Kidney epithelial cell (primary cell): ENCODE data around the gene KIAA0930. TPM values are rescaled to one million over a fixed set of nuclear protein-coding genes. Genes with fewer than 3 reads are reported as not detected.

Source experiments
- DNase-seq: peaks from one replicate; pipeline ENCODE4 v3.0.0-alpha.2; 2010; ENCODE audit warnings: low read depth
- H3K27me3 ChIP-seq: 2 replicates; pipeline ENCODE4 v1.6.0; 2011; ENCODE audit warnings: low read length; ENCODE audit not compliant: control insufficient read depth, insufficient read depth
- H3K36me3 ChIP-seq: 2 replicates; pipeline ENCODE4 v1.5.1; 2011; ENCODE audit warnings: low read length; ENCODE audit not compliant: control insufficient read depth, insufficient read depth
- H3K4me3 ChIP-seq: 2 replicates; pipeline ENCODE4 v1.5.1; 2011; ENCODE audit warnings: low read depth, mild to moderate bottlenecking, control low read depth, low read length
- total RNA-seq: library from RNA; depleted of rRNA; stranded (reverse); fragments of >200 nt; gene quantifications from 2 replicates; pipeline ENCODE4 v1.2.3, GENCODE V29; 2015
- TF ChIP-seq, protein P1 (sequence below): IDR thresholded peaks from 2 replicates; pipeline ENCODE4 v1.5.1; 2011; ENCODE audit warnings: mild to moderate bottlenecking, moderate library complexity, low read length, control low read depth, inconsistent platforms; ENCODE audit not compliant: insufficient read depth, poor library complexity, severe bottlenecking

KIAA0930 gene
- total RNA-seq, 1 donor from 2014 or later, result 61.1 TPM

DNA sequence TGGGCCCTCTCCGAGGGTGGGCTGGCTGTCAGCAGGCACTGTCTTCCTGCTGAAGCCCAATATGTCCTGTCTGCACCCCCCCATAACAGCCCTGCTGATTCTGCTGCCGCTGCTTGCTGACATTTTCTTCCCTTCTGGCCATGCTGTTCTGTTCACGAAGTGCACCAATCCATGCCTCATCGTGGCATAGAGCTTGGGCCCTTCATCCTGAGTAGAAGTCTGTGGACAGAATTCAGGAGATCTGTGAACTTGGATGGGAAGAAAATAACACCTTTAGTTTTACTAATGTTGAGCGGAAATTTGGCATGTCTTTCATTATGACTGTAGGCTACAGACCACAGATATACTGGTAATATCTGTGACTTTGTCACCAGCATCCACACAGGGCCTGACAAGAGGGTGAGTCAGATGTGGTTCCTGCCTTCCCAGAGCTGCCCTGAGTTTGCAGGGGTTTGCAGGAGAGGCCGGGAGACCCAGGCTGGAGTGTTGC lies 14.1 kb upstream of the KIAA0930 start:
- Histone ChIP-seq H3K36me3 (no peaks in the 10 kb centered on the region), H3K4me3 (no peak overlapping the region), H3K27me3 (no peaks in the 10 kb centered on the region)
- no peak for DNase-seq
- TF ChIP-seq, protein P1, sequence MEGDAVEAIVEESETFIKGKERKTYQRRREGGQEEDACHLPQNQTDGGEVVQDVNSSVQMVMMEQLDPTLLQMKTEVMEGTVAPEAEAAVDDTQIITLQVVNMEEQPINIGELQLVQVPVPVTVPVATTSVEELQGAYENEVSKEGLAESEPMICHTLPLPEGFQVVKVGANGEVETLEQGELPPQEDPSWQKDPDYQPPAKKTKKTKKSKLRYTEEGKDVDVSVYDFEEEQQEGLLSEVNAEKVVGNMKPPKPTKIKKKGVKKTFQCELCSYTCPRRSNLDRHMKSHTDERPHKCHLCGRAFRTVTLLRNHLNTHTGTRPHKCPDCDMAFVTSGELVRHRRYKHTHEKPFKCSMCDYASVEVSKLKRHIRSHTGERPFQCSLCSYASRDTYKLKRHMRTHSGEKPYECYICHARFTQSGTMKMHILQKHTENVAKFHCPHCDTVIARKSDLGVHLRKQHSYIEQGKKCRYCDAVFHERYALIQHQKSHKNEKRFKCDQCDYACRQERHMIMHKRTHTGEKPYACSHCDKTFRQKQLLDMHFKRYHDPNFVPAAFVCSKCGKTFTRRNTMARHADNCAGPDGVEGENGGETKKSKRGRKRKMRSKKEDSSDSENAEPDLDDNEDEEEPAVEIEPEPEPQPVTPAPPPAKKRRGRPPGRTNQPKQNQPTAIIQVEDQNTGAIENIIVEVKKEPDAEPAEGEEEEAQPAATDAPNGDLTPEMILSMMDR, result no peak

DNA sequence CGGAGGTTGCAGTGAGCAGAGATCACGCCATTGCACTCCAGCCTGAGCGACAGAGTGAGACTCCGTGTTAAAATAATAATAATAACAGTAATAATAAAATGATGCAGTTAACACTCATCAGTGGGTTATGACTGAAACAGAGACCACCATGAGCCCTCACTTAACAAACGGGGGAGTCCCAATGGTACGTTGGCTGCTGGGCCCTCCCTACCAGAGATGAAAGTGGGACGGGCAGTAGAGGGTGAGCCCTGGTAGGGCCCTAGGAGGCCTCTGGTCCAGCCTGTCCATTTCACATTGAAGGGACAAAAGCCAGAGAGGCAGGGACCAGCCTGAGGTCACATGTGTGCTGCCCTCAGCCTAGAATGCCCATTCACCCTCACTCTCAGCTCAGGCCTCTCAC lies 13.7 kb upstream of the KIAA0930 start:
- Histone ChIP-seq H3K27me3 (no peaks in the 10 kb centered on the region), H3K36me3 (no peaks in the 10 kb centered on the region), H3K4me3 (no peak overlapping the region)
- TF ChIP-seq, protein P1, result no peak
- DNase-seq, result no peak

DNA sequence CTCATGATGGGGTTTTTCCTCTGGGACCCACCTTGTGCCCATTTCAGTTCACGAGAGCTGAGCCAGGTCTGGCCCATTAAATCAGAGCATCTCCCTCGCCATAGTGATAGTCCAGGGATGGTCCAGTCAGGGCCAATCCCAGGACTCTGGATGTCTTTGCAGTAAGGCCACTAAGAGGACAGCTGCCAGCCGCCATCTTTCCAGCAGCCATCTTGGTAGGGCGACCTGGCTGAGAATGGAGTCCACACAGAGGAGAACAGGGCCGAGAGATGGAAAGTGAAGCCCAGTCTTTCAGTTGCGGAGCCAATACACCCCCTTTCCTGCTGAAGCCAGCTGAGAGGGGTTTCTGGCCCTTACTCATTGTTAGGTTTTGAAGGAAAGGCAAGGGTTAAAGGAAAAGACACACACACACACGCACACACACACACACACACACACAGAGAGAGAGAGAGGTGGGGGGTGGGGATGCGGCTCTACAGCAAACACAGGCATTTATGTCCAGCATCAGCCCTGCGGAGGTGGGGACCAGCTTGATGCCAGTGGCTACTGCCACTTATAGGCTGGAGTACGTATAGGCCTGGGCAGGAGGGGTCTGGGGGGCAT lies 12.4 kb upstream of the KIAA0930 start:
- TF ChIP-seq, protein P1, result no peak
- Histone ChIP-seq H3K4me3 (no peak overlapping the region), H3K27me3 (no peaks in the 10 kb centered on the region), H3K36me3 (no peaks in the 10 kb centered on the region)
- DNase-seq, result no peak

DNA sequence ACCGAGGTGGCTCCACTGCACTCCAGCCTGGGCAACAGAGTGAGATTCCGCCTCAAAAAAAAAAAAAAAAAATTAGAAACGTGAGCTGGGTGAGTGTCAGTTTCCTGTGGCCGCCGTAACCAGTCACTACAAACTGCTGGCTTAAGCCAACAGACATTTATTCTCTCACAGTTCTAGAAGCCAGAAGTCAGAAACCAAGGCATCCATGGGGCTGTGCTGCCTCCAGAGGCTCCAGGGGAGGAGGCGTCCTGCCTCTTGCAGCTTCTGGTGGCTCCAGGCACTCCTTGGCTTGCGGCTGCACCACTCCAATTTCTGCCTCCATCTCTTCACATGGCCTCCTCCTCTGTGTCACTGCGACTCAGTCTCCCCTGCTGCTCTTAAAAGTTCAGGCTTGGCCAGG lies 11.1 kb upstream of the KIAA0930 start:
- H3K36me3 ChIP-seq, result no peaks in the 10 kb centered on the region
- no peaks in the 10 kb centered on the region for H3K27me3 ChIP-seq
- H3K4me3 ChIP-seq, result no peak overlapping the region
- no peak for DNase-seq
- TF ChIP-seq, protein P1, result no peak

DNA sequence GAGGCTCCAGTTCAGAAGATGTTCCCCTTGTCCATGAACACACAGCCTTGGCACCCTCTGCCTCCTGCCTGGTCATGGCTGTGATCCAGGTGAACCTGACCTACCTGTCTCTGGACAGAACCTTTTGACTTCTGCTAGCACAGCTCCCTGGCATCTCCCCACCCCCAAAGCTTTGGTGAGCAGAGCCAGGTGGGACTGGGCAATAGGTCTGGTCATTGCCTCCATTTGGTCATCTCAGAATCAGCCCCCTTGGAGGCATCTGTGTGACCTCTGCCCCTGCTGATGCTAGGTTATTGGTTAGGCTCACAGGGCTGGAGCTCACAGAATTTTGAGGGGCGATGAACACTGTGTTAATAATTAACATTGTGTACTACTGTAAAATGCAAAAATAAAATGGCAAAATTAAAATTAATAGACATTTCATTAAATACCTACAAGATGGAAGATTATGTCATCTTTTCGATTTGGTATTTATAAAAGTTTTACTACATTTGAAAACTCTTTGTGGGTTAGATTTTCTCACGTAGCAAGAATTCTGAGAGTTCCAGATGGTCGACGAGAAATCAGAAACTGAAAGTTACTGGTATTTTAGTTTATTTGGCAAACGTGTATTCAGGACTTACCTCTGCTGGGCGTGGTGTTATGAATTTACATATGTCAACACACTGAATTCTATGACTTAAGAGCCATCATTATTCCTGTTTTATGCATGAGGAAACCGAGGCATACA lies 8.3 kb upstream of the KIAA0930 start:
- H3K27me3 ChIP-seq, result no peaks in the 10 kb centered on the region
- no peak overlapping the region for H3K4me3 ChIP-seq
- DNase-seq, result no peak
- TF ChIP-seq, protein P1, result no peak
- H3K36me3 ChIP-seq, result no peaks in the 10 kb centered on the region
